DOHH2 (cell line): Measurements from ENCODE around the gene ALAS1.

Experiments
- CTCF ChIP-seq: fragments of 200-600 bp; sonication (generic); IDR thresholded peaks from one replicate; pipeline ENCODE4 v1.5.1; 2014; ENCODE audit warnings: antibody characterized with exemption, mild to moderate bottlenecking, low read depth, low read length; ENCODE audit not compliant: poor library complexity, severe bottlenecking
- EZH2phosphoT487 ChIP-seq: fragments of 200-600 bp; sonication (generic); IDR thresholded peaks from 2 replicates; pipeline ENCODE4 v1.6.1; 2017; ENCODE audit warnings: borderline replicate concordance, mild to moderate bottlenecking, antibody characterized with exemption, low read length, moderate library complexity, mixed read lengths

- TF ChIP-seq EZH2phosphoT487, result no peak
- no peak for TF ChIP-seq CTCF
These were observed 4.6 kb downstream of the ALAS1 start for GRCh38 chr3:52202384-52203077.
